Measurements from ENCODE around the gene BLTP1.
"Not testable (repeated sequence)": the region's sequence is repeated elsewhere in the genome, so short reads cannot be mapped to it uniquely, and the experiment has no call there.

The BLTP1 gene
- total RNA-seq = 400 to 557 (median 470) reads per million in 4 donors

DNA sequence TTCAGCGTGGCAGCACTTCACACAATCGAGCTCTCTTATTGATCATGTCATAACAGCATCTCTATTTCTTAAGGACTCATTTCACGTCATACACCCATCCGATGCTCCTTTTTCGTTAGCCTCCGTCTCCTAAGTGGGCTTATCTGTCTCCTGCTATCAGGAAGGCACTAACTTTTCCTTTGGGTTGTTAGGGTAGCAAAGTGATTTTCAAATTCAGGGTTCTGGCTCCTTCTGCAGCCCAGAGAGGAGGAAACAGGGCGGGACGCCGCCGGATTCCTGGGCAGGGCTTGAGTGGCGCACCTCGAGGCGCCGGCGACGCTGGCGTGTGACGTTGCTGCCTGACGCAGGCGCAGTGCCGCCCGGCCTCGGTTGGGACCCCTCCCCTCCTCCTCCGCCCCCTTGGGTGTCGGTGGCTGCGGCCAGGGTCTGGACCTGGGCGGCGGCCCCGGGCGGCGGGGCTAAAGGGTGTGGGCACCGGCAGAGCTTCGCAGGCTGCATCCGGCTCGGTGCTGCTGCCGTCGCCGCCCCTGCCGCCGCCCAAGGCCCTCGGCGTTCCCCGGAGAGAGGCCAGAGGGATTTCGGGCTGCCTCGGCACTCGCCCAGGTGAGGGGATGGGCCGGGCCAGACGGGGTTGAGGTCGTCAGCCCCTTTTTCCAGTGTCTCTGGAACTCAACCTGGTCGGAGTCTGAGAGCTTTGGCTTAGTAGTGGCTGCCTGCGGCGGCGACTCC lies at the start of gene BLTP1:
BLTP1 (plus strand) TSS at position 350 of the 729 bp plus-strand sequence. CDS start 18,317 bp downstream, outside the sequence.
- peak; percentile 80 to 89 (median 83) for DNase-seq

GRCh38 chr4:122104184-122104583 lies 47.9 kb upstream of the BLTP1 start:
- DNase-seq = no peak

GRCh38 chr4:122107680-122108079 lies 44.5 kb upstream of the BLTP1 start:
- no peak for DNase-seq

DNA sequence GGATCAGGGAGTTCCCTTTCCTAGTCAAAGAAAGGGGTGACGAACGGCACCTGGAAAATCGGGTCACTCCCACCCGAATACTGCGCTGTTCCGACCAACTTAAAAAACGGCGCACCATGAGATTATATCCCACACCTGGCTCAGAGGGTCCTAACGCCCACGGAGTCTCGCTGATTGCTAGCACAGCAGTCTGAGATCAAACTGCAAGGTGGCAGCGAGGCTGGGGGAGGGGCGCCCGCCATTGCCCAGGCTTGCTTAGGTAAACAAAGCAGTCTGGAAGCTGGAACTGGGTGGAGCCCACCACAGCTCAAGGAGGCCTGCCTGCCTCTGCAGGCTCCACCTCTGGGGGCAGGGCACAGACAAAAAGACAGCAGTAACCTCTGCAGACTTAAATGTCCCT lies 41.8 kb upstream of the BLTP1 start:
- not testable (repeated sequence) for DNase-seq

- DNase-seq = peak in 1 of 5 donors; percentile 69
Observed at GRCh38 chr4:122117743-122118142, 34.4 kb upstream of the BLTP1 start.

DNA sequence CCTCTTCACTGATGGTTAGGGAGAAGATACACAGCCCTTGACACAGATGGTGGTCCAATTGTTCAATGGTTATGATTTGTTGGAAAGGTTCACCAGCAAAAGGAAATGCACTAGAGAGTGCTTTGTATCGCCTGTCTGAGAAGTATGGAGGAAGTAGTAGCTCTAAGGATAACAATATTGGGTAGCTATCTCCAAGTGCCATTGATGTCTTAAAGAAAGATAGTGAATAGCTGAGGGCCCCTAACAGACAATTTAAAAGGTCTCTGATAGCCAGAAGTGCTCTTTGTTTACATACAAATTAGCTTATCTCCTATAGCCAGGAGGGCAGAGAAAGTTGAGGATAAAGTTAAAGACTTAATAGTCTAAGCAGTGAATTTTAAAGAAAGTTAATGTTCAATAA lies 33.9 kb upstream of the BLTP1 start:
- no peak for DNase-seq

DNA sequence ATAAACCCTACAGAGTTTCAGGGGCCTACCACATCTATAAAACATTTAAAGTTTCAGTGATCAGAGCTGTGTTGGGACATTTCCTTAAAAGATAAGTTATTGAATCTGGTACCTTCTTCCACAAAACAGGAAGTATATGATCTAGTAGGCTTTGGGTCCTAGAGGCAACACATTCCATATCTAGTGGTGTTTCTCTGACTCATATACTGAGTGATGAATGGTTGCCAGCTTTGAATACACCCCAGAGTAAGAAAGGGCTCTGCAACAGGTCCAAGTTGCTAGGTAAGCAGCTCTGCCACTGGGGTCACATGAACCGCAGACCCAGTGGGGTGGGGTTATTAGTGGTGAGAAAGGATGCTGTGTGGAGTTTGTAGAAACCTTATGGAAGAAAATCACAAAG lies 32.4 kb upstream of the BLTP1 start:
- DNase-seq = no peak

GRCh38 chr4:122121593-122121992 lies 30.5 kb upstream of the BLTP1 start:
- no peak for DNase-seq

- DNase-seq = no peak
Observed at GRCh38 chr4:122122083-122122482, 30.0 kb upstream of the BLTP1 start.

DNA sequence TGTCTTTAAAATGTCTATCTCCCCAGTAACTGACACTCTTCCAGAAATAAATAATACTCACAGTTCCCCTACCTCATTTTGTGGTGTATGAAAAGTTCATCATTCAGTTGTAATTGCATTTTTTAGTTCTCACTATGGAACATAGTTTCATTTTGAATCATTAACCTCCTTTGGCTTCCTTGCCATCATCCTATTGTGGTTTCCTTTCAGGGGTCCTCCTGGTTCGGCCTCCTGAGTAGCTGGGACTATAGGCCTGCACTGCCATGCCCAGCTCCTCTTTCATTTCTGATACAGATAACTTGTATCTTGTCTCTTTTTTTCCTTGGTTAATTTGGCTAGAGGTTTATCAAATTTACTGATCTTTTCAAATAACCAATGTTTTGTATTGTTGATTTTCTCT lies 23.1 kb upstream of the BLTP1 start:
- DNase-seq = peak in 1 of 5 donors; percentile 52

GRCh38 chr4:122131562-122132157 lies 20.5 kb upstream of the BLTP1 start:
- DNase-seq = peak in 1 of 5 donors; percentile 79

- DNase-seq = no peak
Observed at GRCh38 chr4:122132891-122133290, 19.2 kb upstream of the BLTP1 start.

- no peak for DNase-seq
Observed at GRCh38 chr4:122139139-122139538, 13.0 kb upstream of the BLTP1 start.

DNA sequence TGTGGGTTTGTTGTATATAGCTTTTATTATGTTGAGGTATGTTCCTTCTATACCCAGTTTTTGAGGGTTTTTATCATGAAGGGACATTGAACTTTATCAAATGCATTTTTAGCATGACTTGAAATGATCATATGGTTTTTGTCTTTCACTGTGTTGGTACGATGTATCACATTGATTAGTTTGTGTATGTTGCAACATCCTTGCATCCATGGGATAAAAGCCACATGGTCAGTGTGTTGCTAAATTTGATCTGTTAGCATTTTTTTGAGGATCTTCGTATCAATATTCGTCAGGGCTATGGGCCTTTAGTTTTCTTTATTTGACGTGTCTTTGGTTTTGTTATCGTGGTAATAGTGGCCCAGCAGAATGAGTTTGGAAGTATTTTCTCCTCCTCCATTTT lies 11.3 kb upstream of the BLTP1 start:
- no peak for DNase-seq

DNA sequence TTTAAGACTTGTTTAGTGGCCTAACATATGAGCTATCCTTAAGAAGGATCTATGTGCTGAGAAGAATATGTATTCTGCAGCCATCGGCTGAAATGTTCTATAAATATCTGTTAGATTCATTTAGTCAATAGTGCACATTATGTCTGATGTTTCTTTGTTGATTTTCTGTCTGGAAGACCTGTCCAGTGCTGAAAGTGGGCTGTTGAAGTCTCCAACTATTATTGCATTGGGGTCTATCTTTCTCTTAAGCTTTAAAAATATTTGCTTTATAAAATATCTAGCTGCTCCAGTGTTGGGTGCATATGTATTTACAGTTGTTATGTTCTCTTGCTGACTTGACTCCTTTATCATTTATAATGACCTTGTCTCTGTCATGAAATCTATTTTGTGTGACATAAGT lies 9.4 kb upstream of the BLTP1 start:
- DNase-seq = no peak

GRCh38 chr4:122146652-122147051 lies 5.5 kb upstream of the BLTP1 start:
- DNase-seq = no peak

- DNase-seq = no peak
Observed at GRCh38 chr4:122150931-122151330, 1.2 kb upstream of the BLTP1 start.

- DNase-seq = peak in 3 of 5 donors; percentile 3 to 42 (median 9)
Observed at GRCh38 chr4:122152711-122153226, 638 bp downstream of the BLTP1 start.

DNA sequence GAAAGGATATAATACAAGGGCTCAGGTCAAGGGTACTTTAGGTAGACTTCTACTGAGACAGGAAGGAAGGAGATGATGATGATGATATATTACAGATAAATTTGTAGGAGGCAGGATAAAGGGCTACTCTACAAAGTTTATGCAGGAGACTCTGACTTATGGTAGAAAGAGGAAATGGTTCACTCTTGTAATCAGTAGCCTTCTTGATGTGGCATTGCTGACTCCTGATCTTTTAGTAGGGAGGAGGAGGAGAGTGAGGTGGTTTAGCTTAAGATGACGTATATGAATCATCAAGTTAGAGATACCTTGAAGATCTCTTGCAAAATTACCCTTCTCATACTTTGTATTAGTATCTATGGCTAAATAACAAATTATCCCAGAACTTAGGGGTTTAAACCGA lies 4.7 kb downstream of the BLTP1 start:
- peak in 1 of 5 donors; percentile 28 for DNase-seq

- DNase-seq = no peak
Observed at GRCh38 chr4:122163301-122163700, 11.2 kb downstream of the BLTP1 start.

DNA sequence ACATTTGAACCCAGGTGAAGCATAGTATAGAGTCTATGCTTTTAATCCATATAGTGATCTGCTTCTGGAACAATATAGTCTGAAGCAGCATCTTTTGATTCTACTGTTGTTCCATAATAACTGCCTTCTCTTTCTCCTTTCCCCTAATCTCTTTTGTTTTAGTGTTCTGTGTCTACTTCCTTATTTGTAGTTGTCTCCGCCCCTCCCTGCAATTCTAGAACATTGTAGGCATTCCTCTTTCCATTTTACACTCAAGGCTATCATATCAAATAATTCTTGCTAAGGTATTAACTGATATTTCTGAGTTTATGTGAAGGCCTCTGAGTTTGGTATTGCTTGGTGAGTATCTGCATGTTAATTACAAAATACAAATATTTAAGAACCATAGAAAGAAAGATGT lies 11.6 kb downstream of the BLTP1 start:
- no peak for DNase-seq

DNA sequence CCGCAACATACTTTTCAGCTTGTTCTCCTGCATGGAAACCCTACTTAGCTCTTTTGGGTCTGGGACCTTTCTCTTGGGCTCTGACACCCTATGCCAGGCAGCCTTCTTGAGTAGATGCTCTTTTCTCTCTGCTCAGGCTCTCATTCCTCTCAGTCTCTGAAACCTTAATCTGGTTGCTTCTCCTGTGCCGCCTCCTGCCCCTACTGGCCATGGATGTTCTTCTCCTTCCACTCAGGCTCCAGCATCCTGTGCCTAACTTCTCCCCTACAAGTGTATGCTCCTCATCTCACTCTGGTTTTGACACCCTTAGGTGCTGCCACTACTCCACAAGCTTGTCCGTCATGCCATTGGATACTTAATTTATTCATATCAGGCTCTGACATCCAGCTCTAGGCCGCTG lies 15.2 kb downstream of the BLTP1 start:
- no peak for DNase-seq

DNA sequence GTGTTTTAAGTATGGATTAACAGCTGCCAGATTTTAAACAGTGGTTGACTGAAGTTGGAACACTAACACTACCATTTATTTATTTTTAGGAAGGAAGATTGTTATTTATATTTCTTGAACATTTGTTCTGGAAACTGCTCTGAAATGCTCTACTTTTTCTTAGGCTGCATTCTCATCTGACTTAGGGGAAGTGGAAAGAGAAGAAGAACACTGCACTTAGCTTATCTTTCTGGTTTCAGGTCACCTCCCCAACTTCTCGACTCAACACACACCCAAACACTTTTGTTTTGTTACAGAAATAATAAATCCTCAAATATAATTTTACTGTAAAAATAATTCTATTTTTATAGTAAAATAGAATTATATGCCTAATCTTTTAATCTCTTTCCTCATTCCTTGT lies 18.6 kb downstream of the BLTP1 start:
- DNase-seq = no peak

DNA sequence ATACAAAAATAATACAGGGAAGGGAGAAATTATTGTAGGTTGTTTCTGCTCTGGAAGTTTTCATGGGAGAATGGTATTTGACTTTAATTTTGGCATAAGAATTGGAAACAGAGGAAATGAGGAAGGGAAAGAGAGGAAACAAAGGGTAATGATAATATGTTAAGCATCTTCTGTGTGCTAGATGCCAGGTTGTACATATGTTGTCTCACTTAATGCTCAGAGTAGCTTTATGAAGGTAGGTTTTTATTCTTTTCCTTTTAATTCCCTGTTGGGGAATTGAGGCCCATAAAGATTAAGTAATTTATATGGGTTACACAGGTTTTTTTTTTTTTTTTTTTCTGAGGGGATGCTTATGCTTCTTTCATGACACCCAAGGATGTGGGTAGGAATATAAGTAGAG lies 19.2 kb downstream of the BLTP1 start:
- DNase-seq = no peak
